T-helper 2 cell treated with Interferon-gamma antibody and Interleukin-4, amounts not matched to agents 100 ng/mL and 5 ng/mL, for 36 hours (primary cell): Measurements from ENCODE around the gene AMZ2. TPM values are rescaled to one million over a fixed set of nuclear protein-coding genes. Genes with fewer than 3 reads are reported as not detected.

Experiments used
- total RNA-seq: library from RNA; stranded (reverse); gene quantifications from 2 replicates; pipeline ENCODE4 v1.2.3, GENCODE V29; 2022

AMZ2 gene
- total RNA-seq, 1 donor from 2014 or later: 79.7 TPM

Other genes with a start within 250 kb of the AMZ2 start
- 218 and 219 TPM in 2 replicates for gene KPNA2, start 212.3 kb upstream of the AMZ2 start, total RNA-seq
- gene SLC16A6, start 43.1 kb downstream of the AMZ2 start, total RNA-seq: 5.3 and 5.7 TPM in 2 replicates
- 10.4 and 11.7 TPM in 2 replicates for gene ARSG, start 43.5 kb downstream of the AMZ2 start, total RNA-seq
- 19.2 and 21.4 TPM in 2 replicates for gene WIPI1, start 209.5 kb downstream of the AMZ2 start, total RNA-seq